Ureter (tissue), 1 donor: ENCODE measurements around the gene ETV6. TPM values are rescaled to one million over a fixed set of nuclear protein-coding genes. Genes with fewer than 3 reads are reported as not detected.

ENCODE experiments used
- DNase-seq: peaks from one replicate; pipeline ENCODE4 v3.0.0-alpha.2; 2020; ENCODE audit warnings: low spot score
- total RNA-seq: library from RNA; stranded (reverse); gene quantifications from one replicate; pipeline ENCODE4 v1.2.4, GENCODE V29; 2023
- donor health status: DM: yes; HTN: yes; CAD: no.

Gene ETV6
- total RNA-seq, 1 donor from 2014 or later: 97.4 TPM

- no peak for DNase-seq
Measured at GRCh38 chr12:11717519-11717961, 68.1 kb downstream of the ETV6 start.

- DNase-seq: no peak
Measured at GRCh38 chr12:11718105-11718504, 68.6 kb downstream of the ETV6 start.

GRCh38 chr12:11718768-11719253, 69.3 kb downstream of the ETV6 start:
- no peak for DNase-seq

GRCh38 chr12:11719678-11720099, 70.2 kb downstream of the ETV6 start:
- no peak for DNase-seq

- DNase-seq: no peak
Measured at GRCh38 chr12:11722071-11722470, 72.6 kb downstream of the ETV6 start.

GRCh38 chr12:11722578-11723138, 73.2 kb downstream of the ETV6 start:
- no peak for DNase-seq

- DNase-seq: no peak
Measured at GRCh38 chr12:11723993-11724392, 74.5 kb downstream of the ETV6 start.

- no peak for DNase-seq
Measured at GRCh38 chr12:11724888-11725311, 75.4 kb downstream of the ETV6 start.

GRCh38 chr12:11725686-11726085, 76.2 kb downstream of the ETV6 start:
- no peak for DNase-seq

- no peak for DNase-seq
Measured at GRCh38 chr12:11726659-11727058, 77.2 kb downstream of the ETV6 start.

- no peak for DNase-seq
Measured at GRCh38 chr12:11727133-11727664, 77.7 kb downstream of the ETV6 start.

GRCh38 chr12:11728154-11728755, 78.8 kb downstream of the ETV6 start:
- DNase-seq: no peak

- peak; percentile 76 for DNase-seq
Measured at GRCh38 chr12:11729008-11729407, 79.5 kb downstream of the ETV6 start.

- no peak for DNase-seq
Measured at GRCh38 chr12:11729439-11730150, 80.1 kb downstream of the ETV6 start.

GRCh38 chr12:11730299-11731041, 81.0 kb downstream of the ETV6 start:
- peak; percentile 79 for DNase-seq

- DNase-seq: no peak
Measured at GRCh38 chr12:11731042-11731357, 81.5 kb downstream of the ETV6 start.

GRCh38 chr12:11731455-11731854, 82.0 kb downstream of the ETV6 start:
- no peak for DNase-seq

GRCh38 chr12:11732023-11732422, 82.5 kb downstream of the ETV6 start:
- DNase-seq: no peak

- no peak for DNase-seq
Measured at GRCh38 chr12:11732715-11733114, 83.2 kb downstream of the ETV6 start.

GRCh38 chr12:11734580-11735180, 85.2 kb downstream of the ETV6 start:
- DNase-seq: no peak

GRCh38 chr12:11738450-11738849, 89.0 kb downstream of the ETV6 start:
- no peak for DNase-seq
